RKO (cell line): ENCODE measurements around the gene NAT9.

ENCODE experiments used
- DNase-seq: peaks from one replicate; pipeline ENCODE4 v3.0.0-alpha.2; 2016; ENCODE audit warnings: low spot score

NAT9 gene

GRCh38 chr17:74744714-74745547 lies 31.2 kb downstream of the NAT9 start:
- peak; percentile 63 for DNase-seq

GRCh38 chr17:74744349-74744713 lies 31.8 kb downstream of the NAT9 start:
- no peak for DNase-seq

- no peak for DNase-seq
Measured at GRCh38 chr17:74743755-74744154, 32.4 kb downstream of the NAT9 start.

GRCh38 chr17:74742978-74743545 lies 33.1 kb downstream of the NAT9 start:
- no peak for DNase-seq

- DNase-seq = no peak
Measured at GRCh38 chr17:74742153-74742515, 34.0 kb downstream of the NAT9 start.

GRCh38 chr17:74740641-74741387 lies 35.3 kb downstream of the NAT9 start:
- DNase-seq = no peak

- DNase-seq = no peak
Measured at GRCh38 chr17:74740173-74740572, 36.0 kb downstream of the NAT9 start.

GRCh38 chr17:74739227-74739831 lies 36.8 kb downstream of the NAT9 start:
- no peak for DNase-seq

- DNase-seq = no peak
Measured at GRCh38 chr17:74738051-74738996, 37.8 kb downstream of the NAT9 start.

- no peak for DNase-seq
Measured at GRCh38 chr17:74737299-74738050, 38.7 kb downstream of the NAT9 start.

- DNase-seq = no peak
Measured at GRCh38 chr17:74736513-74737298, 39.4 kb downstream of the NAT9 start, which contains the start of gene RAB37. TSS of gene RAB37 (plus strand) at chr17:74737256. CDS start at chr17:74737273, 17 bp downstream.

GRCh38 chr17:74734256-74734655 lies 41.9 kb downstream of the NAT9 start:
- DNase-seq = no peak

- no peak for DNase-seq
Measured at GRCh38 chr17:74733365-74734122, 42.6 kb downstream of the NAT9 start.

- no peak for DNase-seq
Measured at GRCh38 chr17:74732042-74732867, 43.9 kb downstream of the NAT9 start.

GRCh38 chr17:74731347-74731605 lies 44.9 kb downstream of the NAT9 start:
- DNase-seq = no peak

- DNase-seq = no peak
Measured at GRCh38 chr17:74730491-74731346, 45.4 kb downstream of the NAT9 start.

- no peak for DNase-seq
Measured at GRCh38 chr17:74729866-74730265, 46.3 kb downstream of the NAT9 start.

GRCh38 chr17:74729368-74729767 lies 46.8 kb downstream of the NAT9 start:
- no peak for DNase-seq
